ENCODE measurements around the gene TMED8. TPM values are rescaled to one million over a fixed set of nuclear protein-coding genes. Genes with fewer than 3 reads are reported as not detected.

Gene TMED8
- polyA plus RNA-seq, 1 donor = 14.7 TPM

GRCh38 chr14:77316195-77316505 is 60.7 kb downstream of the TMED8 start:
- H3K27me3 ChIP-seq (ENCODE audit: control insufficient read depth, insufficient read depth, low read length) = no peaks in the 10 kb centered on the region
- no peaks in the 10 kb centered on the region for H3K36me3 ChIP-seq (ENCODE audit: control insufficient read depth, insufficient read depth, low read length)
- no peaks in the 10 kb centered on the region for H3K9me3 ChIP-seq (ENCODE audit: control insufficient read depth, low read depth, low read length)
- no peak overlapping the region for H3K4me3 ChIP-seq (ENCODE audit: low read length)
- peaks cover 50% of the 10 kb centered on the region for H3K4me1 ChIP-seq (ENCODE audit: control insufficient read depth, insufficient read depth, low read length)
- DNase-seq = no peak
- H3K27ac ChIP-seq (ENCODE audit: low read length) = peak overlapping the region; percentile 73
- WGBS (ENCODE audit: insufficient coverage, low lambda C conversion rate) = no CpG with 5 or more reads among the region's 1 CpG

- no peak overlapping the region for H3K4me3 ChIP-seq (ENCODE audit: low read length)
- H3K4me1 ChIP-seq (ENCODE audit: control insufficient read depth, insufficient read depth, low read length) = peaks cover 50% of the 10 kb centered on the region
- whole genome bisulfite sequencing (ENCODE audit: insufficient coverage, low lambda C conversion rate) = no CpG with 5 or more reads among the region's 10 CpGs
- DNase-seq = no peak
- no peaks in the 10 kb centered on the region for H3K36me3 ChIP-seq (ENCODE audit: control insufficient read depth, insufficient read depth, low read length)
- H3K27ac ChIP-seq (ENCODE audit: low read length) = peak overlapping the region; percentile 72
- H3K9me3 ChIP-seq (ENCODE audit: control insufficient read depth, low read depth, low read length) = no peaks in the 10 kb centered on the region
- no peaks in the 10 kb centered on the region for H3K27me3 ChIP-seq (ENCODE audit: control insufficient read depth, insufficient read depth, low read length)
Measured at GRCh38 chr14:77314539-77315457, 62.1 kb downstream of the TMED8 start.

DNA sequence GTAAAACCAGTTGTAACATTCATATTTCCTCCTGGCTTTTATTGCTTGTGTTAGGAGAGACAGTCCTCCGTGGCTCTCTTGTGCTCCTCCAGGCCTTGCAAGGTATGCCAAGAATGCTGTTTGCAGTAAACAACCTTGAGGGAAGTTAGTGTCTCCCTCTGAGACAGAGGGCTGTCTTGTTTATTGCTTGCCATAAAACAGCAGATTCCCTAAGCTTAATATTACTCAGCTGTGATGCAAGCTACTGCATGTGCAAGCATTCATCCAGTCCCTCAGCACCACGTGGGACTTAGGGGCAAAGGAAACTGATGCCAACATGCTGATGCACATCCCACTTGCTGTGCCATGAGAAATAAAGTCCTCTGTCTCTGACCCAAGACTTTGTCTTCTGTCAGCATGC is 62.9 kb downstream of the TMED8 start:
- Histone ChIP-seq H3K9me3 (ENCODE audit: control insufficient read depth, low read depth, low read length) (no peaks in the 10 kb centered on the region), H3K27me3 (ENCODE audit: control insufficient read depth, insufficient read depth, low read length) (no peaks in the 10 kb centered on the region), H3K4me3 (ENCODE audit: low read length) (no peak overlapping the region), H3K4me1 (ENCODE audit: control insufficient read depth, insufficient read depth, low read length) (peaks cover 50% of the 10 kb centered on the region), H3K36me3 (ENCODE audit: control insufficient read depth, insufficient read depth, low read length) (no peaks in the 10 kb centered on the region), H3K27ac (ENCODE audit: low read length) (peak overlapping the region; percentile 72)
- DNase-seq = peak; percentile 83
- no CpG with 5 or more reads among the region's 2 CpGs for WGBS (ENCODE audit: insufficient coverage, low lambda C conversion rate)

- no peak overlapping the region for H3K4me3 ChIP-seq (ENCODE audit: low read length)
- H3K27me3 ChIP-seq (ENCODE audit: control insufficient read depth, insufficient read depth, low read length) = no peaks in the 10 kb centered on the region
- peaks cover 50% of the 10 kb centered on the region for H3K4me1 ChIP-seq (ENCODE audit: control insufficient read depth, insufficient read depth, low read length)
- no peaks in the 10 kb centered on the region for H3K36me3 ChIP-seq (ENCODE audit: control insufficient read depth, insufficient read depth, low read length)
- H3K27ac ChIP-seq (ENCODE audit: low read length) = peak overlapping the region; percentile 52
- H3K9me3 ChIP-seq (ENCODE audit: control insufficient read depth, low read depth, low read length) = no peaks in the 10 kb centered on the region
- peak in 1 of 2 donors; percentile 14 for DNase-seq
- no CpG with 5 or more reads among the region's 1 CpG for WGBS (ENCODE audit: insufficient coverage, low lambda C conversion rate)
Measured at GRCh38 chr14:77313371-77313770, 63.5 kb downstream of the TMED8 start.

DNA sequence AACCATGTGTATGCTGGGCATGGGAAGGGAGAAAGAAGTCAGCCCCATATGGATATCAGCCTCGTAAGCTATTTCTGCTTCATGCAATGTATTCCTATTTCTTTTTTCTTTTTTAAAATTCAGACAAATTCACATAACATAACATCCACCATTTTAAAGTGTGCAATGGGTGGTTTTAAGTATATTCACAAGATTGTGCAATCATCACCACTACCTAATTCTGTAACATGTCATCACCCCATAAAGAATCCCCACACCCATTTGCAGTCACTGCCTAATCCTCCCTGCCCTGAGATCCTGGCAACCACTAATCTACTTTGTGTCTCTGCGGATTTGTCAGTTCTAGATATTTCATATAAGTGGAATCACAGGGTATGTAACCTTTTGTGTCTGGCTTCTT is 65.7 kb downstream of the TMED8 start:
- DNase-seq = no peak
- Histone ChIP-seq H3K4me1 (ENCODE audit: control insufficient read depth, insufficient read depth, low read length) (peaks cover 43% of the 10 kb centered on the region), H3K27me3 (ENCODE audit: control insufficient read depth, insufficient read depth, low read length) (no peaks in the 10 kb centered on the region), H3K27ac (ENCODE audit: low read length) (no peak overlapping the region), H3K9me3 (ENCODE audit: control insufficient read depth, low read depth, low read length) (no peaks in the 10 kb centered on the region), H3K4me3 (ENCODE audit: low read length) (no peak overlapping the region), H3K36me3 (ENCODE audit: control insufficient read depth, insufficient read depth, low read length) (no peaks in the 10 kb centered on the region)
- no CpG with 5 or more reads among the region's 2 CpGs for WGBS (ENCODE audit: insufficient coverage, low lambda C conversion rate)

- DNase-seq = no peak
- H3K9me3 ChIP-seq (ENCODE audit: control insufficient read depth, low read depth, low read length) = no peaks in the 10 kb centered on the region
- H3K27me3 ChIP-seq (ENCODE audit: control insufficient read depth, insufficient read depth, low read length) = no peaks in the 10 kb centered on the region
- no peak overlapping the region for H3K4me3 ChIP-seq (ENCODE audit: low read length)
- peaks cover 3% of the 10 kb centered on the region for H3K36me3 ChIP-seq (ENCODE audit: control insufficient read depth, insufficient read depth, low read length)
- 100% methylated on average over 1 of the region's 4 CpGs for WGBS (ENCODE audit: insufficient coverage, low lambda C conversion rate)
- H3K4me1 ChIP-seq (ENCODE audit: control insufficient read depth, insufficient read depth, low read length) = peaks cover 32% of the 10 kb centered on the region
- H3K27ac ChIP-seq (ENCODE audit: low read length) = no peak overlapping the region
Measured at GRCh38 chr14:77310026-77310425, 66.9 kb downstream of the TMED8 start.

GRCh38 chr14:77309131-77309530 is 67.8 kb downstream of the TMED8 start:
- peaks cover 6% of the 10 kb centered on the region for H3K36me3 ChIP-seq (ENCODE audit: control insufficient read depth, insufficient read depth, low read length)
- H3K9me3 ChIP-seq (ENCODE audit: control insufficient read depth, low read depth, low read length) = no peaks in the 10 kb centered on the region
- H3K4me3 ChIP-seq (ENCODE audit: low read length) = no peak overlapping the region
- no peak overlapping the region for H3K27ac ChIP-seq (ENCODE audit: low read length)
- H3K27me3 ChIP-seq (ENCODE audit: control insufficient read depth, insufficient read depth, low read length) = no peaks in the 10 kb centered on the region
- WGBS (ENCODE audit: insufficient coverage, low lambda C conversion rate) = 78% methylated on average over 3 of the region's 4 CpGs
- DNase-seq = no peak
- H3K4me1 ChIP-seq (ENCODE audit: control insufficient read depth, insufficient read depth, low read length) = peaks cover 23% of the 10 kb centered on the region

DNA sequence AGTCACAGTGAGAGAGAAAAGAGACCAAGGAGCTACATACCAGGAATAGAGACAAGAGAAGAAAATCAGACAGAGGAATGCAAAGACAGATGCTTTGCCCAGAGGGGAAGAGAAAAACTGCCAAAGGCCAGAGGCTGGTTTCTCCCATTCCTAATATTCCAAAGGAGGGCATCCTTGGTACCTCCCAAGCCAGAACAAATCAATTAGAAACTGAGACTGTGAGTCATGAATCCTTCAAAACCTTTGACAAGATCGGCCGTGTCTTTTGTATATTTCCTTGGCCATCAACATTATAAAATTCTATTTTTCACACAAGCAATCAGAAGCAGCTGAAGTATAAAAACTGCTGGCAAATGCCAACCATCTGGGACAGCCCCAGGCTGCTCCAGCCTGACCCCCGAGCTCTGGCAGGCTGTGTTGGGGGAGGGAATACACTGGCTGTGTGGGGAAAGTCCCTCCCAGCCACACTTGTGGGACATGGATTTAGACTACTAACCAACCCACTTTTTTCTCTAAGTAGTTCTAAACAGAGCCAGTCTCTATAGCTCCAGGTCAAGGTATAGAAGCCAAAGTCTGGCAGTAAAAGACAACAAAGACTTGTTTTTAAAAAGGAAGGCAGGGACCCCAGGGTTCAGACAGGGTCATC is 69.9 kb downstream of the TMED8 start:
- Histone ChIP-seq H3K27me3 (ENCODE audit: control insufficient read depth, insufficient read depth, low read length) (no peaks in the 10 kb centered on the region), H3K27ac (ENCODE audit: low read length) (peak overlapping the region; percentile 31), H3K36me3 (ENCODE audit: control insufficient read depth, insufficient read depth, low read length) (peaks cover 9% of the 10 kb centered on the region), H3K4me1 (ENCODE audit: control insufficient read depth, insufficient read depth, low read length) (peaks cover 21% of the 10 kb centered on the region), H3K9me3 (ENCODE audit: control insufficient read depth, low read depth, low read length) (no peaks in the 10 kb centered on the region), H3K4me3 (ENCODE audit: low read length) (no peak overlapping the region)
- no CpG with 5 or more reads among the region's 3 CpGs for WGBS (ENCODE audit: insufficient coverage, low lambda C conversion rate)
- peak; percentile 34 to 71 for DNase-seq

DNA sequence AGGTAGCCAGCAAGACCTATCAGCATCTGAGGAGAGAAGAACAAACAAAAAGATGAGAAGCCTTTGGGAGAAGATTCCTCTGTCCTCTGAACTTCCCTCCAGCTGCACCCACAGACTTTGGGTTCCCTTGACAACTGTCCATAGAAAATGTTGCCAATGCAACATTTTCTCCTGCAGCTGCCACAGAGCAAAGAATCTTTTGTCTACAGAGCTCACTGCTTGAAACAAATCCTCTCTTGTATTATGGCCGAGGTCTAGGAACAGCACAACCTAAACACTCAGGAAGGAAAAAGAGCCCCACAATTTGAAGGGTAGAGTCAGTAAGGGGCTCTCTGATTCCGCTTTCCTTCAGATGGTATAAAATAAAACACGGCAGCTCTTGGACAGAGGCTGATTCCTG is 70.5 kb downstream of the TMED8 start:
- 60% methylated on average over 1 of the region's 3 CpGs for WGBS (ENCODE audit: insufficient coverage, low lambda C conversion rate)
- H3K27me3 ChIP-seq (ENCODE audit: control insufficient read depth, insufficient read depth, low read length) = no peaks in the 10 kb centered on the region

DNA sequence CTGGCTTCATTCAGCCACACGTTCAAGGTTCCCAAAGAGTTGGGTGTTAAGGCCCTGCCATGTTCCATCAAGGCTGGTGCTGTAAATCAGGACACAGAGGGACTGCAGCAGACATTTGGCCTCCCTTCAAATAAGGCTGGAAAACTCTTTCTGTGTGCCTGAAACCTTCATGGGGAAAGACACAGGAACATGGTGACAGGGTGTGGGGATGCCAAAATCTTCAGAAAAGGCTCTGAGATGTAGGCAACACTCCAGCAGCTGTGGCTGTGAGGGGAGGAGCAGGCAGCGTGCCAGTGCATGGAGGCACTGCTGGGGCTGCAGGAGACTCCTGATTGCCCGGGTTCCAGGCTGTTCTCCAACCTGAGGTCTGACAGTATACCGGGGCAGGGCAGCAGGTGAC is 71.2 kb downstream of the TMED8 start:
- Histone ChIP-seq H3K27me3 (ENCODE audit: control insufficient read depth, insufficient read depth, low read length) (no peaks in the 10 kb centered on the region), H3K4me1 (ENCODE audit: control insufficient read depth, insufficient read depth, low read length) (peaks cover 29% of the 10 kb centered on the region)
- WGBS (ENCODE audit: insufficient coverage, low lambda C conversion rate) = no CpG with 5 or more reads among the region's 4 CpGs

More for the DNA sequence above, 70.5 kb downstream of the TMED8 start:
- no peak for DNase-seq
- no peak overlapping the region for H3K4me3 ChIP-seq (ENCODE audit: low read length)
- peaks cover 23% of the 10 kb centered on the region for H3K4me1 ChIP-seq (ENCODE audit: control insufficient read depth, insufficient read depth, low read length)
- H3K36me3 ChIP-seq (ENCODE audit: control insufficient read depth, insufficient read depth, low read length) = peaks cover 9% of the 10 kb centered on the region
- no peak overlapping the region for H3K27ac ChIP-seq (ENCODE audit: low read length)
- H3K9me3 ChIP-seq (ENCODE audit: control insufficient read depth, low read depth, low read length) = no peaks in the 10 kb centered on the region

More for the DNA sequence above, 71.2 kb downstream of the TMED8 start:
- no peak overlapping the region for H3K27ac ChIP-seq (ENCODE audit: low read length)
- H3K9me3 ChIP-seq (ENCODE audit: control insufficient read depth, low read depth, low read length) = no peaks in the 10 kb centered on the region
- H3K4me3 ChIP-seq (ENCODE audit: low read length) = no peak overlapping the region
- DNase-seq = no peak
- H3K36me3 ChIP-seq (ENCODE audit: control insufficient read depth, insufficient read depth, low read length) = peaks cover 9% of the 10 kb centered on the region

Data from large intestine (tissue), 3 donors.